AG09309 (cell line): Measurements from ENCODE around the gene RNPEP.

ENCODE experiments used
- DNase-seq: peaks from one replicate; pipeline ENCODE4 v3.0.0-alpha.2; 2010; ENCODE audit warnings: low read depth
- H3K4me3 ChIP-seq: 2 replicates; pipeline ENCODE4 v1.5.1; 2011; ENCODE audit warnings: mild to moderate bottlenecking, low read depth, low read length, moderate library complexity; ENCODE audit not compliant: control insufficient read depth
- CTCF ChIP-seq: IDR thresholded peaks from 2 replicates; pipeline ENCODE4 v1.5.1; 2011; ENCODE audit warnings: mild to moderate bottlenecking, low read depth, low read length, inconsistent platforms; ENCODE audit not compliant: insufficient read depth, control insufficient read depth; ENCODE audit errors: missing control alignments

Gene RNPEP

GRCh38 chr1:202009326-202010179 lies 27.1 kb downstream of the RNPEP start:
- H3K4me3 ChIP-seq: no peak overlapping the region
- DNase-seq: no peak
- peak; percentile 89 for TF ChIP-seq CTCF

- no peak within 1 kb of the TSS for H3K4me3 ChIP-seq
- TF ChIP-seq CTCF: no peak
- DNase-seq: no peak
Observed at GRCh38 chr1:202010180-202011015, 27.9 kb downstream of the RNPEP start, which contains the start of gene ELF3. TSS of gene ELF3 (plus strand) at chr1:202010587. CDS start at chr1:202011137, 550 bp downstream.

GRCh38 chr1:202011994-202012393 lies 29.5 kb downstream of the RNPEP start:
- no peak for DNase-seq
- no peak for TF ChIP-seq CTCF
- no peak overlapping the region for H3K4me3 ChIP-seq

DNA sequence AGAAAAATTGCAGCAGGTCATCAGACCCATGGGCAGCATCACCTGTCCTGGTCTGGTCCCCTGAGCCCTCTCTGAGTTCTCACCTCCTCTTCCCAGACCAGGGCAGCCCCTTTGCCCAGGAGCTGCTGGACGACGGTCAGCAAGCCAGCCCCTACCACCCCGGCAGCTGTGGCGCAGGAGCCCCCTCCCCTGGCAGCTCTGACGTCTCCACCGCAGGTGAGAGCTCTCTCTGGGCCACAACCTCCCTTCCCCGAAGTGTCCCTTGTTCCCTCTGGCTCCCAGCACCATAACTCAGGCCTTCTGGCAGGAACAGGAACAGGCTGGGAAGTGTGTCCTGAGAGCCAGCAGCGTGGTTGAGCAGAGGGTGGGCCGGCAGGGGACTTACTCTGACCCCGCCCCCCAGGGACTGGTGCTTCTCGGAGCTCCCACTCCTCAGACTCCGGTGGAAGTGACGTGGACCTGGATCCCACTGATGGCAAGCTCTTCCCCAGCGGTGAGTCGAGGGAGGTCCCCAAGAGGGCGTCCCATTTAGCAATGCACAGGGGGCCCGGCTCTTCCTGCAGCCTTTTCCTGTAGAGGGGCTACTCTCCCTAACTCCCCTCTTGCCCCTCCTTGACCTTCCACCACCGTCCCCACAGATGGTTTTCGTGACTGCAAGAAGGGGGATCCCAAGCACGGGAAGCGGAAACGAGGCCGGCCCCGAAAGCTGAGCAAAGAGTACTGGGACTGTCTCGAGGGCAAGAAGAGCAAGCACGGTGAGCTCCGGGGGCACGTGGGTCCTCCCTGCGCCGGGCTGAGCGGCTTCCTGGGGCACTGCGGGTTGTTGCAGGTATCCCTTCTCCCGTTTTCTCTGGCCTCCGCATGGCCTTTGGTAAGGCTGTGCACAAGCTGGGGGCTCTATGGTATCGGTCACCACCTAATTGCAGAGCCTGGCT lies 30.4 kb downstream of the RNPEP start:
- no peak for TF ChIP-seq CTCF
- no peak for DNase-seq
- no peak overlapping the region for H3K4me3 ChIP-seq

DNA sequence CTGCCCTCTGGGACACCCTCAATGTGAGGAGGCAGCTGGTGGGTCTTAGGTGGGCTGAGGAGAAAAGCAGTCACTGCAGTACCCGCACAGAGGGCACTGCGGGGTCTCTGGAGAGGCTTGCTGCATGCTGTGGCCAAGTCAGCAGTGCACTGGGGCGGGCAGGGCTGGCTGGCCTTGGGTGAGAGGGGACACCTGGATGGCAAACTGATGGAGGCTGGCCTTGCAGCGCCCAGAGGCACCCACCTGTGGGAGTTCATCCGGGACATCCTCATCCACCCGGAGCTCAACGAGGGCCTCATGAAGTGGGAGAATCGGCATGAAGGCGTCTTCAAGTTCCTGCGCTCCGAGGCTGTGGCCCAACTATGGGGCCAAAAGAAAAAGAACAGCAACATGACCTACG lies 31.2 kb downstream of the RNPEP start:
- no peak overlapping the region for H3K4me3 ChIP-seq
- no peak for TF ChIP-seq CTCF
- DNase-seq: no peak

DNA sequence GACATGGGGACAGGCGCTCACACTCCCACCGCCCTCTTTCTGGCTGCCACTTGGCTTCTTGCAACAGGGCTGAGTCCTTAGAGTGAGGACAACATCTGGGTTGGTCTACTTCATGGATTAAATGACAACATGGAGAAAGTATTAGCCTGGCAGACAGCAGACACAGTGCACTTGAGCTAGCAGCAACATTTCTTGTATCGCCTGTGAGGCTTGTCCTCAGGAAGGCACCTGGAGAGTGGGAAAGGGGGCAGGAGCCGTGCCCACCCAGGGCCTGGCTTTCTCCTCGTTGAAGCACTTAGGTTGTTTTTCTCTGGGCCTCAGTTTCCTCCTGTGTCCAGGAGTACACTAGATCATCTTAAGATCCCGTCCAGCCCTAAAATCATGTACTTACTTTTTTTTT lies 31.6 kb downstream of the RNPEP start:
- DNase-seq: no peak
- TF ChIP-seq CTCF: no peak
- H3K4me3 ChIP-seq: no peak overlapping the region
